ENCODE measurements around the gene HPCAL4. TPM values are rescaled to one million over a fixed set of nuclear protein-coding genes. Genes with fewer than 3 reads are reported as not detected.

The HPCAL4 gene
- total RNA-seq, 4 donors from 2014 or later: not detected

DNA sequence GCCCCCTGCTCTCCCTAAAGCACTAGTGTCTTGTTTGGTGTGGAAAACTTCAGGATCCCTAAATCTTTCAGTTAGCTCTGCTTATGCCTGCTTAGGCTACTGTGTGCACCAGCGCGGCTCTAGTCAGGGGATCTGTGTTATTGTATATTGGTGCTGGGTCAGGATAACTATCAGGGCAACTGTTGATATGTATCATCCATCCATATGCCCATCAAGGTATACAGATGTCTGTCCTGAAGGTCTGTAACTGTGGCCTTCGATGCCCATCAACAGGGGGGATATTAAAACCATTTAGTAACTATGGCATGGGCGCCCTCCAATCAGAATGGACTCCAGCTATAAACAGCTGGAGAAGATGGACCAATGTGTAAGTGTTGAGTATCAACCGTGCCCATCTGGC is 31.7 kb downstream of the HPCAL4 start:
- H3K4me3 ChIP-seq: no peak overlapping the region
- TF ChIP-seq, protein P1, sequence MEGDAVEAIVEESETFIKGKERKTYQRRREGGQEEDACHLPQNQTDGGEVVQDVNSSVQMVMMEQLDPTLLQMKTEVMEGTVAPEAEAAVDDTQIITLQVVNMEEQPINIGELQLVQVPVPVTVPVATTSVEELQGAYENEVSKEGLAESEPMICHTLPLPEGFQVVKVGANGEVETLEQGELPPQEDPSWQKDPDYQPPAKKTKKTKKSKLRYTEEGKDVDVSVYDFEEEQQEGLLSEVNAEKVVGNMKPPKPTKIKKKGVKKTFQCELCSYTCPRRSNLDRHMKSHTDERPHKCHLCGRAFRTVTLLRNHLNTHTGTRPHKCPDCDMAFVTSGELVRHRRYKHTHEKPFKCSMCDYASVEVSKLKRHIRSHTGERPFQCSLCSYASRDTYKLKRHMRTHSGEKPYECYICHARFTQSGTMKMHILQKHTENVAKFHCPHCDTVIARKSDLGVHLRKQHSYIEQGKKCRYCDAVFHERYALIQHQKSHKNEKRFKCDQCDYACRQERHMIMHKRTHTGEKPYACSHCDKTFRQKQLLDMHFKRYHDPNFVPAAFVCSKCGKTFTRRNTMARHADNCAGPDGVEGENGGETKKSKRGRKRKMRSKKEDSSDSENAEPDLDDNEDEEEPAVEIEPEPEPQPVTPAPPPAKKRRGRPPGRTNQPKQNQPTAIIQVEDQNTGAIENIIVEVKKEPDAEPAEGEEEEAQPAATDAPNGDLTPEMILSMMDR (IDR thresholded peaks at IDR 0.05): no peak
- TF ChIP-seq POLR2A (IDR thresholded peaks at IDR 0.05): no peak
- TF ChIP-seq EP300 (IDR thresholded peaks at IDR 0.05): no peak
- no peak for DNase-seq (ENCODE audit: low spot score in 2 of 2)

DNA sequence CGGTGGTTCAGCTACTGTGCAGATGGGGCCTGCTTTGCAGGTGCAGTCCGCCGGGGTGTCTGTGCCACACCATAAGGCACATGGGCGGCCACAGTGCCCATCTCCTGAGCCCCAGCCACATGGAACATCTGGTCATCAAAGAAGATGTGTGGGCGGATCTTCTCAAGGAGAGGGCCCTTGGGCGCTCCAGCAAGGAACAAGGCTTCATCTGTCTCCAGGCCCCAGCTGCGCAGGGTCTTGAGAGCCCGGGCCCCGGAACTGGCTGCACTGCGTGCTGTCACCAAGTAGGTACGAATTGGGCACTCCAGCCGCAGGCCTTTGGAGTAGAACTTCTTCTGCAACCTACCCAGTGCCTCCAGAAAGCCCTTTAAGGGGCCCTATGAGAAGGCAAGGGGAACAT is 32.1 kb downstream of the HPCAL4 start:
- no peaks in the 10 kb centered on the region for H3K36me3 ChIP-seq
- DNase-seq (ENCODE audit: low spot score in 2 of 2): no peak
- H3K27me3 ChIP-seq: no peaks in the 10 kb centered on the region
- H3K4me1 ChIP-seq: peaks cover 0 to under 1% (median 0%) of the 10 kb centered on the region in 4 donors
- no peak overlapping the region for H3K27ac ChIP-seq
- 82 to 84% methylated on average over 12 of the region's 12 CpGs for WGBS, 2 donors
- no peaks in the 10 kb centered on the region for H3K9me3 ChIP-seq
- H3K4me3 ChIP-seq: no peak overlapping the region
- TF ChIP-seq, protein P1 (IDR thresholded peaks at IDR 0.05): no peak
- no peak for TF ChIP-seq POLR2A (IDR thresholded peaks at IDR 0.05)
- no peak for TF ChIP-seq EP300 (IDR thresholded peaks at IDR 0.05)

More for the DNA sequence above, 31.7 kb downstream of the HPCAL4 start:
- H3K4me1 ChIP-seq: no peaks in the 10 kb centered on the region
- 81 to 89% methylated on average over 5 of the region's 5 CpGs for WGBS, 2 donors
- H3K27me3 ChIP-seq: no peaks in the 10 kb centered on the region
- no peaks in the 10 kb centered on the region for H3K9me3 ChIP-seq
- H3K36me3 ChIP-seq: no peaks in the 10 kb centered on the region
- no peak overlapping the region for H3K27ac ChIP-seq

DNA sequence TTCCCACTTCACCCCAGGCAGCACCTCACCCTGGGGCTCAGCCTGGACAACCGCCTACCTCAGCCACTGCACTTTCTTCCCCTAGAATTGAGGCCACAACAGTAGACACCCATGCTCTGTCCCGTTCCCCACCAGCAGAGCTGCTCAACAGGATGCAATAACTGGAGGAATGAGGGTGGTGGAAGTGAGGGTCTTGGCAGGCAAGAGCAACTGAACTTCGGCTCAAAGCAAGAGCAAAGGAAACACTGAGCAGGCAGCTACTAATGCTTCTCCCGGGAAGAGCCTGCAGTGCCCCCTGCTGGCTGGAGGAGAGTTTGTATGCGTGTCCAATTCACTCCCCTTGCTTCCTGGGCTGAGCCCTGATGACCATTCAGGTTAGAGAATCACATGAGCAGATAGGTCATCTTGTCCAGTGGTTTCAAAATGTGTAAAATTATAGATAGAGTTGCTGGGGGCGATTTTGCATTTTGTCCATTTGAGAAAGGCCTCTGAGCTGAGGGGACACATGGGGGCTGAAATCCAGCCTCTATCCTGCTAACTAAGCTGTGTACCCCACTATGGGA is 33.2 kb downstream of the HPCAL4 start:
- no peak for DNase-seq (ENCODE audit: low spot score in 2 of 2)

GRCh38 chr1:39657402-39657801 is 33.8 kb downstream of the HPCAL4 start:
- Histone ChIP-seq H3K27me3 (no peaks in the 10 kb centered on the region), H3K4me3 (no peak overlapping the region), H3K27ac (no peak overlapping the region), H3K36me3 (no peaks in the 10 kb centered on the region), H3K4me1 (peaks cover 0 to 18% (median 3%) of the 10 kb centered on the region in 4 donors), H3K9me3 (no peaks in the 10 kb centered on the region)
- WGBS, 2 donors: 84 to 86% methylated on average over 3 of the region's 3 CpGs
- no peak for TF ChIP-seq POLR2A (IDR thresholded peaks at IDR 0.05)
- no peak for TF ChIP-seq EP300 (IDR thresholded peaks at IDR 0.05)
- TF ChIP-seq, protein P1 (IDR thresholded peaks at IDR 0.05): no peak
- DNase-seq (ENCODE audit: low spot score in 2 of 2): no peak

More for the DNA sequence above, 33.2 kb downstream of the HPCAL4 start:
- Histone ChIP-seq H3K9me3 (no peaks in the 10 kb centered on the region), H3K4me1 (peaks cover 0 to 12% (median 3%) of the 10 kb centered on the region in 4 donors), H3K27me3 (no peaks in the 10 kb centered on the region), H3K4me3 (no peak overlapping the region), H3K36me3 (no peaks in the 10 kb centered on the region), H3K27ac (no peak overlapping the region)
- 22 to 24% methylated on average over 6 of the region's 6 CpGs for WGBS, 2 donors
- TF ChIP-seq POLR2A (IDR thresholded peaks at IDR 0.05) (no peak), EP300 (IDR thresholded peaks at IDR 0.05) (no peak)
- TF ChIP-seq, protein P1 (IDR thresholded peaks at IDR 0.05): peak; percentile 54 to 68 (median 57)

DNA sequence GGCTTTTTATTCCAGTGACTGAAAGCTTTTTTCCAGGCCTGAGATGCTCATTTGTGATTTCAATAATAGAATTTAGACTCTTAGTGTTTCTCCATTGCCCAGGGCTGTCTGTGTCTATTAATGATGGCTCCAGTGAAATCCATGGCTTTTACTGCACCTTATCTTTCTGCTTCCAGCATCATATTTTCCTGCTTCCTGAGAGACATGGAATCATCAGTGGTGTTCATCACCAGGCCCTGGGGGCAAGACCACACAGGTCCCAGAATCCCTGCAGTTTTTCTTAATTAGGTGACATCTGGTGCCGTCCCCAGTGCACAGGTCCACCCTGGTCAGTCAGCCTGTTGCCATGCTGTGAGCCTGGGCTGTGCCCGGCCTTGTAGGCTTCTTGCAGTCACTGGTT is 34.8 kb downstream of the HPCAL4 start:
- TF ChIP-seq EP300 (IDR thresholded peaks at IDR 0.05) (no peak), POLR2A (IDR thresholded peaks at IDR 0.05) (no peak)
- TF ChIP-seq, protein P1 (IDR thresholded peaks at IDR 0.05): no peak
- no peaks in the 10 kb centered on the region for H3K9me3 ChIP-seq
- no peaks in the 10 kb centered on the region for H3K36me3 ChIP-seq
- H3K4me3 ChIP-seq: no peak overlapping the region
- peaks cover 0 to 21% (median 3%) of the 10 kb centered on the region in 4 donors for H3K4me1 ChIP-seq
- WGBS, 2 donors: 78 to 87% methylated on average over 2 of the region's 2 CpGs
- DNase-seq (ENCODE audit: low spot score in 2 of 2): no peak
- H3K27me3 ChIP-seq: no peaks in the 10 kb centered on the region
- no peak overlapping the region for H3K27ac ChIP-seq

All from tibial nerve (tissue), 4 donors.